NB4 (cell line): ENCODE measurements around the gene SLC5A10.

Experiments used
- MYC ChIP-seq: IDR thresholded peaks from 2 replicates; pipeline ENCODE4 v1.6.1; 2011; ENCODE audit warnings: low read depth, low read length
- POLR2A ChIP-seq: IDR thresholded peaks from 2 replicates; pipeline ENCODE4 v1.6.1; 2011; ENCODE audit warnings: mild to moderate bottlenecking; ENCODE audit not compliant: insufficient read length; ENCODE audit errors: extremely low read depth
- TF ChIP-seq, protein P1 (sequence below): IDR thresholded peaks from one replicate; pipeline ENCODE4 v1.5.1; 2012; ENCODE audit warnings: low read depth, low read length
- TF ChIP-seq, protein P2 (sequence below): IDR thresholded peaks from 2 replicates; pipeline ENCODE4 v1.6.1; 2011; ENCODE audit warnings: low read depth, low read length

DNA sequence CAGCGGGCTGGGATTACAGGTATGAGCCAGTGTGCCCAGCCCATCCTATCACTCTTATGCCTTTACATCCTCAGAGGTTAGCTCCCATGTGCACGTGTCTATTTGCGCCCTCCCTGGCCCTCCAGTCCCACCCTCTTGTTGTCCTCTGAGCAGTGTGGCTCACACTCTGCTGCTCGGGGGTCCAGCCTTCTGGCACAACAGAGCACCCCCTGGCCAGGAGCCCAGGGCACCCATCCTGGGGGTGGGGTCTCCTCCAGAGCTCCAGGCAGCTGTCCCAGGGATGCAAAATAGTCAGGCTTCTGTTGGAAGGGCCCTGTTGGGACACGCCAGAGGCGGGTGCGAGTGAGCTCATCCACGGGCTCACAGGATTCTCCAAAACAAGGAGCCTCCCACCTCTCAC is 64.3 kb downstream of the SLC5A10 start:
- TF ChIP-seq POLR2A = no peak
- TF ChIP-seq, protein P1, sequence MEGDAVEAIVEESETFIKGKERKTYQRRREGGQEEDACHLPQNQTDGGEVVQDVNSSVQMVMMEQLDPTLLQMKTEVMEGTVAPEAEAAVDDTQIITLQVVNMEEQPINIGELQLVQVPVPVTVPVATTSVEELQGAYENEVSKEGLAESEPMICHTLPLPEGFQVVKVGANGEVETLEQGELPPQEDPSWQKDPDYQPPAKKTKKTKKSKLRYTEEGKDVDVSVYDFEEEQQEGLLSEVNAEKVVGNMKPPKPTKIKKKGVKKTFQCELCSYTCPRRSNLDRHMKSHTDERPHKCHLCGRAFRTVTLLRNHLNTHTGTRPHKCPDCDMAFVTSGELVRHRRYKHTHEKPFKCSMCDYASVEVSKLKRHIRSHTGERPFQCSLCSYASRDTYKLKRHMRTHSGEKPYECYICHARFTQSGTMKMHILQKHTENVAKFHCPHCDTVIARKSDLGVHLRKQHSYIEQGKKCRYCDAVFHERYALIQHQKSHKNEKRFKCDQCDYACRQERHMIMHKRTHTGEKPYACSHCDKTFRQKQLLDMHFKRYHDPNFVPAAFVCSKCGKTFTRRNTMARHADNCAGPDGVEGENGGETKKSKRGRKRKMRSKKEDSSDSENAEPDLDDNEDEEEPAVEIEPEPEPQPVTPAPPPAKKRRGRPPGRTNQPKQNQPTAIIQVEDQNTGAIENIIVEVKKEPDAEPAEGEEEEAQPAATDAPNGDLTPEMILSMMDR = no peak
- TF ChIP-seq, protein P2, sequence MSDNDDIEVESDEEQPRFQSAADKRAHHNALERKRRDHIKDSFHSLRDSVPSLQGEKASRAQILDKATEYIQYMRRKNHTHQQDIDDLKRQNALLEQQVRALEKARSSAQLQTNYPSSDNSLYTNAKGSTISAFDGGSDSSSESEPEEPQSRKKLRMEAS = no peak
- TF ChIP-seq MYC = no peak
